H9 (cell line): Measurements from ENCODE around the gene GOT1. TPM values are rescaled to one million over a fixed set of nuclear protein-coding genes. Genes with fewer than 3 reads are reported as not detected.

ENCODE experiments used
- DNase-seq: peaks from one replicate; pipeline ENCODE4 v3.0.0-alpha.2; 2017
- H2AFZ ChIP-seq: one replicate; pipeline ENCODE4 v1.6.1; 2013; ENCODE audit warnings: mild to moderate bottlenecking, low read length, control low read depth, moderate library complexity
- H2AK5ac ChIP-seq: 2 replicates; pipeline ENCODE4 v1.6.1; 2013; ENCODE audit warnings: low read length, control low read depth, mixed read lengths; ENCODE audit not compliant: insufficient read length
- H2BK120ac ChIP-seq: one replicate; pipeline ENCODE4 v1.6.1; 2013; ENCODE audit warnings: low read depth, mild to moderate bottlenecking, low read length, control low read depth, inconsistent platforms; ENCODE audit not compliant: poor library complexity, severe bottlenecking
- H2BK12ac ChIP-seq: 2 replicates; pipeline ENCODE4 v1.6.1; 2013; ENCODE audit warnings: low read length, control low read depth, mixed read lengths, low read depth; ENCODE audit not compliant: insufficient read length
- H2BK15ac ChIP-seq: 2 replicates; pipeline ENCODE4 v1.6.1; 2013; ENCODE audit warnings: low read depth, low read length, control low read depth
- H2BK20ac ChIP-seq: one replicate; pipeline ENCODE4 v1.6.1; 2013; ENCODE audit warnings: low read depth, mild to moderate bottlenecking, low read length, control low read depth, inconsistent platforms; ENCODE audit not compliant: poor library complexity, severe bottlenecking
- H2BK5ac ChIP-seq: 2 replicates; pipeline ENCODE4 v1.6.1; 2013; ENCODE audit warnings: low read length, control low read depth, mixed read lengths; ENCODE audit not compliant: insufficient read length
- H3K14ac ChIP-seq: 2 replicates; pipeline ENCODE4 v1.6.1; 2013; ENCODE audit warnings: low read length, control low read depth; ENCODE audit not compliant: insufficient read depth
- H3K18ac ChIP-seq: 2 replicates; pipeline ENCODE4 v1.6.1; 2013; ENCODE audit warnings: low read depth, mild to moderate bottlenecking, mixed read lengths, low read length, control low read depth; ENCODE audit not compliant: insufficient read length
- H3K23ac ChIP-seq: 2 replicates; pipeline ENCODE4 v1.6.1; 2013; ENCODE audit warnings: low read length, control low read depth, mixed read lengths, low read depth; ENCODE audit not compliant: insufficient read length
- H3K23me2 ChIP-seq: 2 replicates; pipeline ENCODE4 v1.6.1; 2013; ENCODE audit warnings: low read depth, mild to moderate bottlenecking, mixed read lengths, low read length, control low read depth; ENCODE audit not compliant: insufficient read length, poor library complexity, severe bottlenecking
- H3K27ac ChIP-seq: 2 replicates; pipeline ENCODE4 v1.5.1; 2013; ENCODE audit warnings: low read length, control low read depth, mixed read lengths, low read depth; ENCODE audit not compliant: insufficient read length
- H3K27me3 ChIP-seq: 2 replicates; pipeline ENCODE4 v1.6.1; 2013; ENCODE audit warnings: low read length, control low read depth, inconsistent platforms; ENCODE audit not compliant: insufficient read depth
- H3K4ac ChIP-seq: 2 replicates; pipeline ENCODE4 v1.6.1; 2013; ENCODE audit warnings: low read depth, mild to moderate bottlenecking, control low read depth, inconsistent platforms, low read length, moderate library complexity
- H3K4me1 ChIP-seq: 2 replicates; pipeline ENCODE4 v1.6.1; 2013; ENCODE audit warnings: low read length, control low read depth, inconsistent platforms; ENCODE audit not compliant: insufficient read depth
- H3K4me2 ChIP-seq: 2 replicates; pipeline ENCODE4 v1.6.1; 2013; ENCODE audit warnings: low read length, control low read depth, mixed read lengths; ENCODE audit not compliant: insufficient read length, insufficient read depth
- H3K56ac ChIP-seq: 2 replicates; pipeline ENCODE4 v1.6.1; 2013; ENCODE audit warnings: low read depth, mild to moderate bottlenecking, mixed read lengths, low read length, control low read depth; ENCODE audit not compliant: insufficient read length
- H3K79me1 ChIP-seq: 2 replicates; pipeline ENCODE4 v1.6.1; 2013; ENCODE audit warnings: low read depth, mild to moderate bottlenecking, moderate library complexity, low read length, control low read depth, inconsistent platforms; ENCODE audit not compliant: insufficient read depth, poor library complexity, severe bottlenecking
- H3K79me2 ChIP-seq: 2 replicates; pipeline ENCODE4 v1.6.1; 2013; ENCODE audit warnings: low read length, control low read depth, inconsistent platforms; ENCODE audit not compliant: insufficient read depth
- H3K9ac ChIP-seq: 2 replicates; pipeline ENCODE4 v1.6.1; 2013; ENCODE audit warnings: low read length, control low read depth, mixed read lengths; ENCODE audit not compliant: insufficient read length; ENCODE audit errors: extremely low read depth
- H3K9me3 ChIP-seq: one replicate; pipeline ENCODE4 v1.6.1; 2013; ENCODE audit warnings: low read depth, low read length, inconsistent platforms; ENCODE audit not compliant: control insufficient read depth
- H3T11ph ChIP-seq: one replicate; pipeline ENCODE4 v1.6.1; 2013; ENCODE audit warnings: mild to moderate bottlenecking, low read length, control low read depth, inconsistent platforms
- H4K20me1 ChIP-seq: one replicate; pipeline ENCODE4 v1.6.1; 2013; ENCODE audit not compliant: control insufficient read depth, insufficient read length, insufficient read depth
- H4K5ac ChIP-seq: 2 replicates; pipeline ENCODE4 v1.6.1; 2013; ENCODE audit warnings: low read depth, mild to moderate bottlenecking, mixed read lengths, low read length, control low read depth; ENCODE audit not compliant: insufficient read length
- H4K8ac ChIP-seq: replicated peaks from 2 replicates; pipeline ENCODE4 v1.6.1; 2013; ENCODE audit warnings: low read length, control low read depth, mixed read lengths, low read depth; ENCODE audit not compliant: insufficient read length
- H4K91ac ChIP-seq: 2 replicates; pipeline ENCODE4 v1.6.1; 2013; ENCODE audit warnings: low read depth, mild to moderate bottlenecking, moderate library complexity, mixed read lengths, low read length, control low read depth; ENCODE audit not compliant: insufficient read length
- H3K27ac Mint-ChIP-seq, 3 experiments: 2 replicates in 2 of 3; 3 replicates in 1 of 3; pipeline ENCODE4 v1.8.0; 2020 to 2021; ENCODE audit warnings: mixed read lengths in 3 of 3, mild to moderate bottlenecking in 1 of 3, moderate library complexity in 1 of 3
- H3K27me3 Mint-ChIP-seq: 2 replicates; pipeline ENCODE4 v1.8.0; 2021; ENCODE audit warnings: low read depth, mild to moderate bottlenecking, moderate library complexity, mixed read lengths
- H3K36me3 Mint-ChIP-seq, 3 experiments: 2 replicates in 2 of 3; 3 replicates in 1 of 3; pipeline ENCODE4 v1.8.0; 2020 to 2021; ENCODE audit warnings: low read depth in 3 of 3, mixed read lengths in 3 of 3; ENCODE audit not compliant: insufficient read depth in 1 of 3
- H3K4me1 Mint-ChIP-seq, 2 experiments: 2 replicates each; pipeline ENCODE4 v1.8.0; 2020; ENCODE audit warnings: mixed read lengths in 2 of 2
- H3K4me3 Mint-ChIP-seq, 2 experiments: 2 replicates in 1 of 2; 3 replicates in 1 of 2; pipeline ENCODE4 v1.8.0; 2020 to 2021; ENCODE audit warnings: mild to moderate bottlenecking in 2 of 2, mixed read lengths in 2 of 2, moderate library complexity in 1 of 2
- H3K9me3 Mint-ChIP-seq, 2 experiments: 2 replicates in 1 of 2; 3 replicates in 1 of 2; pipeline ENCODE4 v1.8.0; 2020; ENCODE audit warnings: mild to moderate bottlenecking in 2 of 2, mixed read lengths in 2 of 2, moderate library complexity in 1 of 2
- WGBS: extraction: QIAGEN DNeasy Blood & Tissue Kit; methylation state at CpG from one replicate; pipeline ENCODE4 v1.1.7; 2013; ENCODE audit warnings: missing lambda C conversion rate, low lambda C conversion rate, mixed read lengths; ENCODE audit not compliant: insufficient read length; ENCODE audit errors: extremely low coverage; 5-methylcytosine and 5-hydroxymethylcytosine counted together
- total RNA-seq: library from RNA; stranded (reverse); gene quantifications from 2 replicates; pipeline ENCODE4 v1.2.1, GENCODE V29; 2021
- TF ChIP-seq, protein P1 (sequence below): fragments of 200-600 bp; sonication (generic); conservative IDR thresholded peaks from 3 replicates; pipeline ENCODE4 v1.8.0; 2021; ENCODE audit warnings: antibody characterized with exemption, mild to moderate bottlenecking

GOT1 gene
- total RNA-seq, 1 experiment from 2014 or later, result 43.3 TPM

DNA sequence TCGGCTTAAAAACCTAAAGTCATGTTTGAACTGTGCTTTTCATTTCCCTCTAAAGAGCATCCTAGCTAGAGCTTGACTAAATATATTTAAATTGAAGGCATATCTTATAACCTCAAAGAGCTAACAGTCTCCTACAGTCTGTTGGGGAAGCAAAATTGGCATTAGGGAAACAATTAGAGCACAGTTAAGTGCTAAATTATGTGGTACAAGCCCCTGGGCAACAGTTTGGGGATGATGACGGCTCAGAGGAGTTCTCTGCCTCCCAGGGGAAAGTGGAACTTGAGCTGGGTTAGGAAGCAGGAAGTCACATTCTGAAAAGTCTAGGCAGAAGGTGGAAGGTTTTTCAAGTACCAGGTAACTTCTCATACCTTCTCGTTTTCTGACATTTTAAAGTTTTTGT lies 18.6 kb upstream of the GOT1 start:
- H3K9me3 Mint-ChIP-seq, result no peaks in the 10 kb centered on the region
- no peak overlapping the region for H2BK120ac ChIP-seq
- H4K91ac ChIP-seq, result no peak overlapping the region
- peaks cover 3% of the 10 kb centered on the region for H3K27me3 Mint-ChIP-seq
- H2AK5ac ChIP-seq, result no peak overlapping the region
- no CpG with 5 or more reads among the region's 3 CpGs for WGBS
- no peak overlapping the region for H3K27ac ChIP-seq
- H3K4me3 Mint-ChIP-seq, result no peak overlapping the region
- no peaks in the 10 kb centered on the region for H3K9me3 ChIP-seq
- H3K4me1 ChIP-seq, result peaks cover 9% of the 10 kb centered on the region; the same call in 1 of the 2 replicates
- H3K4me1 Mint-ChIP-seq, result peaks cover 28 to 38% of the 10 kb centered on the region in 2 experiments
- no peaks in the 10 kb centered on the region for H4K20me1 ChIP-seq
- no peak overlapping the region for H2BK5ac ChIP-seq
- no peak for DNase-seq
- H3T11ph ChIP-seq, result no peak overlapping the region
- H3K79me1 ChIP-seq, result no peaks in the 10 kb centered on the region
- H2BK20ac ChIP-seq, result no peak overlapping the region
- no peak overlapping the region for H3K56ac ChIP-seq
- no peak overlapping the region for H3K23ac ChIP-seq
- TF ChIP-seq, protein P1, sequence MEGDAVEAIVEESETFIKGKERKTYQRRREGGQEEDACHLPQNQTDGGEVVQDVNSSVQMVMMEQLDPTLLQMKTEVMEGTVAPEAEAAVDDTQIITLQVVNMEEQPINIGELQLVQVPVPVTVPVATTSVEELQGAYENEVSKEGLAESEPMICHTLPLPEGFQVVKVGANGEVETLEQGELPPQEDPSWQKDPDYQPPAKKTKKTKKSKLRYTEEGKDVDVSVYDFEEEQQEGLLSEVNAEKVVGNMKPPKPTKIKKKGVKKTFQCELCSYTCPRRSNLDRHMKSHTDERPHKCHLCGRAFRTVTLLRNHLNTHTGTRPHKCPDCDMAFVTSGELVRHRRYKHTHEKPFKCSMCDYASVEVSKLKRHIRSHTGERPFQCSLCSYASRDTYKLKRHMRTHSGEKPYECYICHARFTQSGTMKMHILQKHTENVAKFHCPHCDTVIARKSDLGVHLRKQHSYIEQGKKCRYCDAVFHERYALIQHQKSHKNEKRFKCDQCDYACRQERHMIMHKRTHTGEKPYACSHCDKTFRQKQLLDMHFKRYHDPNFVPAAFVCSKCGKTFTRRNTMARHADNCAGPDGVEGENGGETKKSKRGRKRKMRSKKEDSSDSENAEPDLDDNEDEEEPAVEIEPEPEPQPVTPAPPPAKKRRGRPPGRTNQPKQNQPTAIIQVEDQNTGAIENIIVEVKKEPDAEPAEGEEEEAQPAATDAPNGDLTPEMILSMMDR, result no peak
- H3K4ac ChIP-seq, result no peak overlapping the region
- no peaks in the 10 kb centered on the region for H3K36me3 Mint-ChIP-seq
- no peak overlapping the region for H4K8ac ChIP-seq
- no peak overlapping the region for H3K14ac ChIP-seq
- no peak overlapping the region for H2AFZ ChIP-seq
- H2BK15ac ChIP-seq, result no peak overlapping the region
- no peak overlapping the region for H3K18ac ChIP-seq
- no peak overlapping the region for H2BK12ac ChIP-seq
- H3K9ac ChIP-seq, result no peak overlapping the region
- H3K27me3 ChIP-seq, result no peaks in the 10 kb centered on the region
- H3K23me2 ChIP-seq, result no peaks in the 10 kb centered on the region
- no peak overlapping the region for H3K4me2 ChIP-seq
- H3K27ac Mint-ChIP-seq, result no peak overlapping the region
- H4K5ac ChIP-seq, result no peak overlapping the region
- H3K79me2 ChIP-seq, result no peaks in the 10 kb centered on the region
